Endothelial cell of umbilical vein (primary cell): ENCODE measurements around the gene SMC3.

ENCODE experiments used
- EZH2 ChIP-seq: IDR thresholded peaks from 2 replicates; pipeline ENCODE4 v1.6.1; 2012; ENCODE audit warnings: borderline replicate concordance, low read depth, mild to moderate bottlenecking, moderate library complexity, low read length, inconsistent platforms; ENCODE audit not compliant: severe bottlenecking
- JUN ChIP-seq: IDR thresholded peaks from 2 replicates; pipeline ENCODE4 v1.6.1; 2011; ENCODE audit warnings: borderline replicate concordance, low read depth; ENCODE audit not compliant: insufficient read length, insufficient read depth
- POLR2A ChIP-seq: IDR thresholded peaks from 2 replicates; pipeline ENCODE4 v1.6.1; 2012; ENCODE audit warnings: low read depth, mild to moderate bottlenecking, control low read depth, low read length
- POLR2AphosphoS5 ChIP-seq: IDR thresholded peaks from 2 replicates; pipeline ENCODE4 v1.6.1; 2012; ENCODE audit warnings: low read depth, mild to moderate bottlenecking, control low read depth, low read length, moderate library complexity; ENCODE audit not compliant: insufficient read depth
- TF ChIP-seq, protein P1 (sequence below), 2 donors: IDR thresholded peaks; 1 replicate in 1 of 2; 2 replicates in 1 of 2; pipeline ENCODE4 v1.5.1; 2011; ENCODE audit warnings: low read length in 2 of 2, mild to moderate bottlenecking in 2 of 2, moderate library complexity in 2 of 2, control low read depth in 1 of 2, inconsistent platforms in 1 of 2, low read depth in 1 of 2; ENCODE audit not compliant: insufficient read depth in 1 of 2; ENCODE audit errors: extremely low read depth in 1 of 2
- TF ChIP-seq, protein P2 (sequence below): IDR thresholded peaks from 2 replicates; pipeline ENCODE4 v1.6.1; 2011; ENCODE audit not compliant: insufficient read depth, insufficient read length

DNA sequence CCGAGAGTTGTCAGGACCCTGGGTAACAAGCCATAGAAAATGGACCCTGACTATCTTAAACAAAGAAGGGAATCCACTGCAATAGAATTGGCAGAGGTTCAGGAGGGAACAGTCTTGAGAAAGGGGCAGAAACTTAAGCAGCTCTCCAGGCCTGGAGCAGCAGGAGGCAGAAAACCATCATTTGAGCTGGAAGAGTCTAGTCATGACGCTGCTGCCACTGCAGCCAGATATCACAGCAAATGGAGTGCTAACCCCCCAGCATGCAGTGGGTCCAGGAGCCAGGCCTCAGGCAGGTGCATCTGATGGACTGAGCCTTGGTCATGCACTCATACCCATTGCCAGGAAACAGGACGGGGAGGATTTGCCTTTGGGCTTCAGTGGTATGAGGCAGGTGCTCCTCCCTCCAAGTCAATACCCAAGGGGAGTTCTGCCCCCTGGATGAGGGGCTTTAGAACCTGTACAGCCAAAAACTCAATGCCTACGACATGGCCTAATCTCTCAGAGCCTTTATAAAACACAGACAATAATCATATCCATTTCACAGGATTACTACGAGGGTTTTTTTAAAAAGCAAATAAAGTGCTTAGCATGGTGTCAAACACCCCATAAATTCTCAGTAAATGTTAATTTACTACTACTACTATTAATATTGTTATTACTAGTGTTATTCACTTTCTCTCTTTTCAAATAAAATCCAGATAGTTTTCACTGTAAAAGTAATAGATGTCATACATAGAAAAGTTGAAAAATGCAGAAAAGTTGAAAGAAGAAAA is 39.1 kb upstream of the SMC3 start:
- TF ChIP-seq, protein P1, sequence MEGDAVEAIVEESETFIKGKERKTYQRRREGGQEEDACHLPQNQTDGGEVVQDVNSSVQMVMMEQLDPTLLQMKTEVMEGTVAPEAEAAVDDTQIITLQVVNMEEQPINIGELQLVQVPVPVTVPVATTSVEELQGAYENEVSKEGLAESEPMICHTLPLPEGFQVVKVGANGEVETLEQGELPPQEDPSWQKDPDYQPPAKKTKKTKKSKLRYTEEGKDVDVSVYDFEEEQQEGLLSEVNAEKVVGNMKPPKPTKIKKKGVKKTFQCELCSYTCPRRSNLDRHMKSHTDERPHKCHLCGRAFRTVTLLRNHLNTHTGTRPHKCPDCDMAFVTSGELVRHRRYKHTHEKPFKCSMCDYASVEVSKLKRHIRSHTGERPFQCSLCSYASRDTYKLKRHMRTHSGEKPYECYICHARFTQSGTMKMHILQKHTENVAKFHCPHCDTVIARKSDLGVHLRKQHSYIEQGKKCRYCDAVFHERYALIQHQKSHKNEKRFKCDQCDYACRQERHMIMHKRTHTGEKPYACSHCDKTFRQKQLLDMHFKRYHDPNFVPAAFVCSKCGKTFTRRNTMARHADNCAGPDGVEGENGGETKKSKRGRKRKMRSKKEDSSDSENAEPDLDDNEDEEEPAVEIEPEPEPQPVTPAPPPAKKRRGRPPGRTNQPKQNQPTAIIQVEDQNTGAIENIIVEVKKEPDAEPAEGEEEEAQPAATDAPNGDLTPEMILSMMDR (IDR thresholded peaks at IDR 0.05; ENCODE audit: extremely low read depth in 1 of 2, insufficient read depth in 1 of 2, low read depth in 1 of 2, low read length in 2 of 2): no peak
- TF ChIP-seq POLR2AphosphoS5: no peak
- no peak for TF ChIP-seq POLR2A
- no peak for TF ChIP-seq EZH2
- TF ChIP-seq, protein P2, sequence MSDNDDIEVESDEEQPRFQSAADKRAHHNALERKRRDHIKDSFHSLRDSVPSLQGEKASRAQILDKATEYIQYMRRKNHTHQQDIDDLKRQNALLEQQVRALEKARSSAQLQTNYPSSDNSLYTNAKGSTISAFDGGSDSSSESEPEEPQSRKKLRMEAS: no peak
- TF ChIP-seq JUN: no peak
